Endothelial cell of umbilical vein (primary cell): ENCODE results near the gene FRS3. TPM values are rescaled to one million over a fixed set of nuclear protein-coding genes. Genes with fewer than 3 reads are reported as not detected.

ENCODE experiments used
- BruUV-seq: library from RNA; stranded (reverse); fragments of 400-500 nt; replicated peaks from 2 replicates; lab custom pipeline; 2021; lab: Mats Ljungman, UMichigan
- CTCF ChIA-PET: fragments of 300-600, 350-600 bp; sonication (Branson Sonifier 250); formaldehyde crosslinking; loops from one replicate; lab custom pipeline; 2021; ENCODE audit warnings: antibody characterized with exemption, inconsistent platforms; lab: Charles Lee
- POLR2A ChIA-PET: fragments of 300-600, 350-600 bp; sonication (Branson Sonifier 250); formaldehyde crosslinking; loops from one replicate; lab custom pipeline; 2021; ENCODE audit warnings: antibody characterized with exemption, inconsistent platforms; lab: Charles Lee
- DNase-seq: peaks from one replicate; pipeline ENCODE4 v3.0.0-alpha.2; 2011; ENCODE audit warnings: low read depth, low spot score
- FAIRE-seq: peaks from 2 replicates; lab custom pipeline; 2011; peaks lifted over from hg19 to GRCh38; lab: Jason Lieb, UNC
- H2AFZ ChIP-seq: 2 replicates; pipeline ENCODE4 v1.6.0; 2012; ENCODE audit warnings: low read depth, low read length, control low read depth, inconsistent platforms
- H3K27ac ChIP-seq: 2 replicates; pipeline ENCODE4 v1.5.1; 2011; ENCODE audit warnings: low read depth, mild to moderate bottlenecking, control low read depth, low read length, moderate library complexity; ENCODE audit not compliant: insufficient read depth
- H3K27me3 ChIP-seq, 2 experiments: 2 replicates each; pipeline versions ENCODE4 v1.6.0 to v1.6.1; 2011; ENCODE audit warnings: low read length in 2 of 2, mixed read lengths in 1 of 2; ENCODE audit not compliant: control insufficient read depth in 2 of 2, insufficient read depth in 2 of 2
- H3K36me3 ChIP-seq, 2 experiments: 2 replicates in 1 of 2; 3 replicates in 1 of 2; pipeline ENCODE4 v1.5.1; 2011; ENCODE audit warnings: low read length in 2 of 2, mild to moderate bottlenecking in 1 of 2, moderate library complexity in 1 of 2; ENCODE audit not compliant: control insufficient read depth in 2 of 2, insufficient read depth in 2 of 2; ENCODE audit errors: extremely low read depth in 1 of 2
- H3K4me1 ChIP-seq: 3 replicates; pipeline ENCODE4 v1.5.1; 2011; ENCODE audit warnings: mild to moderate bottlenecking, low read length; ENCODE audit not compliant: control insufficient read depth, insufficient read depth; ENCODE audit errors: extremely low read depth
- H3K4me2 ChIP-seq: 2 replicates; pipeline ENCODE4 v1.6.1; 2011; ENCODE audit warnings: low read length, control low read depth, mixed read lengths; ENCODE audit not compliant: insufficient read depth
- H3K4me3 ChIP-seq, 3 experiments: fragments of 200-600 bp in 1 of 3; sonication (generic), shearing (Covaris generic) in 1 of 3; replicated peaks in 1 of 3; 2 replicates each; pipeline ENCODE4 v1.5.1; 2011 to 2016; ENCODE audit warnings: control low read depth in 3 of 3, low read length in 3 of 3, mild to moderate bottlenecking in 2 of 3, inconsistent platforms in 1 of 3, low read depth in 1 of 3, moderate library complexity in 1 of 3; ENCODE audit not compliant: insufficient read depth in 1 of 3
- H3K79me2 ChIP-seq: 2 replicates; pipeline ENCODE4 v1.6.0; 2012; ENCODE audit warnings: low read length, inconsistent platforms; ENCODE audit not compliant: control insufficient read depth, insufficient read depth
- H3K9ac ChIP-seq: replicated peaks from 2 replicates; pipeline ENCODE3; 2011; ENCODE audit warnings: low read length, control low read depth; ENCODE audit not compliant: insufficient read depth; ENCODE audit errors: extremely low read depth
- H3K9me1 ChIP-seq: replicated peaks from 3 replicates; pipeline ENCODE4 v1.6.0; 2011; ENCODE audit warnings: mild to moderate bottlenecking, low read length; ENCODE audit not compliant: control insufficient read depth, insufficient read depth; ENCODE audit errors: extremely low read depth
- H3K9me3 ChIP-seq: replicated peaks from 2 replicates; pipeline ENCODE4 v1.5.1; 2012; ENCODE audit warnings: low read length, inconsistent platforms; ENCODE audit not compliant: control insufficient read depth, insufficient read depth
- H4K20me1 ChIP-seq: replicated peaks from 2 replicates; pipeline ENCODE3; 2011; ENCODE audit warnings: mild to moderate bottlenecking, low read length; ENCODE audit not compliant: control insufficient read depth, insufficient read depth; ENCODE audit errors: extremely low read depth
- EZH2 ChIP-seq: IDR thresholded peaks from 2 replicates; pipeline ENCODE4 v1.6.1; 2012; ENCODE audit warnings: borderline replicate concordance, low read depth, mild to moderate bottlenecking, moderate library complexity, low read length, inconsistent platforms; ENCODE audit not compliant: severe bottlenecking
- FOS ChIP-seq: IDR thresholded peaks from 2 replicates; pipeline ENCODE4 v1.6.1; 2011; ENCODE audit warnings: mild to moderate bottlenecking, low read length, moderate library complexity, borderline replicate concordance; ENCODE audit not compliant: insufficient read depth
- GATA2 ChIP-seq: IDR thresholded peaks from 2 replicates; pipeline ENCODE4 v1.7.0; 2011; ENCODE audit warnings: low read depth, mild to moderate bottlenecking, moderate library complexity, mixed read lengths, low read length; ENCODE audit not compliant: insufficient read length, insufficient read depth
- JUN ChIP-seq: IDR thresholded peaks from 2 replicates; pipeline ENCODE4 v1.6.1; 2011; ENCODE audit warnings: borderline replicate concordance, low read depth; ENCODE audit not compliant: insufficient read length, insufficient read depth
- MYC ChIP-seq: IDR thresholded peaks from one replicate; pipeline ENCODE4 v1.6.1; 2011; ENCODE audit warnings: mild to moderate bottlenecking, low read depth, low read length
- POLR2A ChIP-seq: IDR thresholded peaks from 2 replicates; pipeline ENCODE4 v1.6.1; 2012; ENCODE audit warnings: low read depth, mild to moderate bottlenecking, control low read depth, low read length
- POLR2AphosphoS5 ChIP-seq: IDR thresholded peaks from 2 replicates; pipeline ENCODE4 v1.6.1; 2012; ENCODE audit warnings: low read depth, mild to moderate bottlenecking, control low read depth, low read length, moderate library complexity; ENCODE audit not compliant: insufficient read depth
- dilution Hi-C: fragments of 300-500 bp; cut with MboI; formaldehyde crosslinking; loops from one replicate; pipeline ENCODE4 v1.15.0; 2019; ENCODE audit warnings: low sequenced_read_pairs; ENCODE audit not compliant: extremely low pct_ligation_motif_present
- intact Hi-C: fragments of 100-400 bp; cut with micrococcal nuclease; formaldehyde crosslinking; loops from one replicate; pipeline ENCODE4 v1.10.0; 2022
- polyA plus RNA-seq, 4 experiments: library from polyadenylated mRNA; depleted of rRNA in 3 of 4; stranded (reverse) in 3 of 4; unstranded in 1 of 4; fragments of >200 nt; gene quantifications; 2 replicates each; pipeline versions ENCODE4 v1.2.1 to v1.2.3, GENCODE V29; 2011 to 2012; ENCODE audit warnings: missing spikeins in 1 of 4
- total RNA-seq: library from RNA; stranded (reverse); gene quantifications from 2 replicates; pipeline ENCODE4 v1.2.3, GENCODE V29; 2021
- TF ChIP-seq, protein P1 (sequence below), 2 donors: IDR thresholded peaks; 1 replicate in 1 of 2; 2 replicates in 1 of 2; pipeline ENCODE4 v1.5.1; 2011; ENCODE audit warnings: low read length in 2 of 2, mild to moderate bottlenecking in 2 of 2, moderate library complexity in 2 of 2, control low read depth in 1 of 2, inconsistent platforms in 1 of 2, low read depth in 1 of 2; ENCODE audit not compliant: insufficient read depth in 1 of 2; ENCODE audit errors: extremely low read depth in 1 of 2
- TF ChIP-seq, protein P2 (sequence below): IDR thresholded peaks from 2 replicates; pipeline ENCODE4 v1.6.1; 2011; ENCODE audit not compliant: insufficient read depth, insufficient read length

Gene FRS3
- total and polyA plus RNA-seq, 2 donors (not counting 3 experiments of a cell fraction or from before 2014, with no cell fraction given) = 5.2 to 5.3 TPM

GRCh38 chr6:41748102-41748477 lies 31.6 kb downstream of the FRS3 start:
- H3K9me3 ChIP-seq = no peaks in the 10 kb centered on the region
- no peak overlapping the region for H3K9ac ChIP-seq
- no peaks in the 10 kb centered on the region for H4K20me1 ChIP-seq
- no peaks in the 10 kb centered on the region for H3K79me2 ChIP-seq
- BruUV-seq = no TSS peak
- CTCF ChIA-PET = no interaction called here
- POLR2A ChIA-PET = no interaction called here
- H3K4me2 ChIP-seq = no peak overlapping the region
- no peak overlapping the region for H2AFZ ChIP-seq
- no peak overlapping the region for H3K4me3 ChIP-seq
- DNase-seq = no peak
- no peaks in the 10 kb centered on the region for H3K36me3 ChIP-seq
- no peak overlapping the region for H3K27ac ChIP-seq
- intact Hi-C loops = no loop called here
- no peaks in the 10 kb centered on the region for H3K9me1 ChIP-seq
- H3K27me3 ChIP-seq = peaks cover 0 to 3% of the 10 kb centered on the region in 2 experiments
- no peaks in the 10 kb centered on the region for H3K4me1 ChIP-seq
- FAIRE-seq = no peak
- TF ChIP-seq, protein P1, sequence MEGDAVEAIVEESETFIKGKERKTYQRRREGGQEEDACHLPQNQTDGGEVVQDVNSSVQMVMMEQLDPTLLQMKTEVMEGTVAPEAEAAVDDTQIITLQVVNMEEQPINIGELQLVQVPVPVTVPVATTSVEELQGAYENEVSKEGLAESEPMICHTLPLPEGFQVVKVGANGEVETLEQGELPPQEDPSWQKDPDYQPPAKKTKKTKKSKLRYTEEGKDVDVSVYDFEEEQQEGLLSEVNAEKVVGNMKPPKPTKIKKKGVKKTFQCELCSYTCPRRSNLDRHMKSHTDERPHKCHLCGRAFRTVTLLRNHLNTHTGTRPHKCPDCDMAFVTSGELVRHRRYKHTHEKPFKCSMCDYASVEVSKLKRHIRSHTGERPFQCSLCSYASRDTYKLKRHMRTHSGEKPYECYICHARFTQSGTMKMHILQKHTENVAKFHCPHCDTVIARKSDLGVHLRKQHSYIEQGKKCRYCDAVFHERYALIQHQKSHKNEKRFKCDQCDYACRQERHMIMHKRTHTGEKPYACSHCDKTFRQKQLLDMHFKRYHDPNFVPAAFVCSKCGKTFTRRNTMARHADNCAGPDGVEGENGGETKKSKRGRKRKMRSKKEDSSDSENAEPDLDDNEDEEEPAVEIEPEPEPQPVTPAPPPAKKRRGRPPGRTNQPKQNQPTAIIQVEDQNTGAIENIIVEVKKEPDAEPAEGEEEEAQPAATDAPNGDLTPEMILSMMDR (IDR thresholded peaks at IDR 0.05; ENCODE audit: extremely low read depth in 1 of 2, insufficient read depth in 1 of 2, low read depth in 1 of 2, low read length in 2 of 2) = no peak
- TF ChIP-seq GATA2 = no peak
- no peak for TF ChIP-seq EZH2
- no peak for TF ChIP-seq POLR2AphosphoS5
- TF ChIP-seq MYC = no peak
- no peak for TF ChIP-seq JUN
- TF ChIP-seq POLR2A = no peak
- TF ChIP-seq, protein P2, sequence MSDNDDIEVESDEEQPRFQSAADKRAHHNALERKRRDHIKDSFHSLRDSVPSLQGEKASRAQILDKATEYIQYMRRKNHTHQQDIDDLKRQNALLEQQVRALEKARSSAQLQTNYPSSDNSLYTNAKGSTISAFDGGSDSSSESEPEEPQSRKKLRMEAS = no peak
- TF ChIP-seq FOS = no peak
- dilution Hi-C loops = no loop called here
